ENCODE measurements around the gene RALY. TPM values are rescaled to one million over a fixed set of nuclear protein-coding genes. Genes with fewer than 3 reads are reported as not detected.

The RALY gene
- total and polyA plus RNA-seq, 4 donors, result 114 to 148 (median 127) TPM

DNA sequence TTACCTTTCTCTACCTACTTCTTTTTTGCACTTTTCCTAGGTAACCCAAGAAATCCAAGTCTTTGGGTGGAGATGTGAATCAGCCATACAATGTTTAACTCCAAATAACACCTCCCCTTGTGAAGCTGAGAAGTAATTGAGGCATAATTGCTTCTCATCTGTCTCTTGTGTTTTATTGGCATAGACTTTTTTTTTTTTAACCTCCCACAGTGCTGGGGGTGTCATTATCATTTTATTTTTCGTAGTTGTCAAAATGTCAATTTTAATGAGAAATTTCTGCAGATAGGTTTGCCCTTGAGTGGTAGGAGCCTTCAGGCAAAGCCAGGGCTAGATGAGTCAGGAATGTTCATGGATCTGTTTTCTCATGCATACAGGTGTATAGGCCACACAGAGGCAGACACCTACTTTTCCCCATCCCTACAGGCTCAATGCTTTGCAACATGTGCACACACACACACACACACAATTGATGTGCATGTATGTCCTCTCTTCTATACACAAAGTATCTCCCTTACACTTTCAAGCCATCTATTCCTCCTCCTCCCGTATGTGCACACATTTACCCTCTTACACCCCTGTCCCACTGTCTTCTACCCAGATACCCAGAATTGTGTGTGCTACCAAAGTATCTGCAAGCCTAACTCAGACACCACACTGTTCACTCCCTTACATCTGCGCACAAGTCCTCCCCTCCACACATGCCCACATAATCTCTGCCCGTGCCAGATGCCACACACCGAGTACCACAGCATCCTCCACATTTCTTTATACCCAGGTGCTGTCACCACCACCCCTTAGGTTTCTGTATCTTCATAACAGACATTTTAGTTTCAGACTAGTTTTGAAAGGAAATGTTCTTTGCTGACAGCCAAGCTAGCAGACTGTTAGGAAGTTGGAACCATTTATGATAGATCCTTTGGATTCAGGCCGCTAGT is 22.0 kb downstream of the RALY start:
- Histone ChIP-seq H3K27me3 (ENCODE audit: control insufficient read depth in 1 of 2, insufficient read depth in 2 of 2, low read length in 1 of 2) (no peaks in the 10 kb centered on the region), H3K27ac (ENCODE audit: low read depth in 1 of 2, low read length in 2 of 2) (peak overlapping the region; percentile 72 to 79), H3K4me1 (ENCODE audit: control insufficient read depth in 1 of 2, insufficient read depth in 2 of 2, low read length in 2 of 2) (peaks cover 26 to 37% of the 10 kb centered on the region in 2 donors), H3K36me3 (ENCODE audit: control insufficient read depth in 1 of 2, insufficient read depth in 2 of 2, low read length in 1 of 2) (no peaks in the 10 kb centered on the region), H3K9me3 (ENCODE audit: control insufficient read depth, low read length) (no peaks in the 10 kb centered on the region), H3K4me3 (ENCODE audit: low read length in 2 of 2) (no peak overlapping the region)
- 81 to 84% methylated on average over 6 of the region's 6 CpGs for WGBS, 2 donors
- ATAC-seq (ENCODE audit: low FRiP score), result no peak
- no peak for DNase-seq
- intact Hi-C loops (cut with DNase I), result loop anchor here in 1 of 2 donors (5.0 kb wide), 1 partner anchor 42 kb away; no protein-coding TSS in a partner anchor

DNA sequence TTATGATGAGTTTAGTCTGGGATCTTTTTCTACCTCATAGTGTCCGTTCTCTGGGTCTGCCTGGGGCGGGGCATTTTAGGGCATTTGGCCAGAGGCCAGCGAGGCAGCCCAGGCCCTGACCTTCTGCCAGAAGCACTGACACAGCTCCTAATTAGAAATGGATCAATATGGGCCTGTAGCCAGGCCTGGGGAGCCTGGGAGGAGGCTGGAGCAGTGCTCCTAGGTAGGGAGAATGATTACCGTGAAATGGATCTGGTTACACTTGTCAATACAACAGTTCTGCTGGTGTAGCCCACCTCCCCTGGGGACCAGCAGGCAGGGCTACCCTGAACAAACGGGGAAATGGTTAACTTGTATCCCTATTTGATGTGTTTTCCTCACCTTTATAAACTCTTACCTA is 23.0 kb downstream of the RALY start:
- peak overlapping the region; percentile 42 to 60 for H3K27ac ChIP-seq (ENCODE audit: low read depth in 1 of 2, low read length in 2 of 2)
- H3K4me3 ChIP-seq (ENCODE audit: low read length in 2 of 2), result no peak overlapping the region
- ATAC-seq (ENCODE audit: low FRiP score) (no peak), DNase-seq (no peak)
- no peaks in the 10 kb centered on the region for H3K9me3 ChIP-seq (ENCODE audit: control insufficient read depth, low read length)
- WGBS, 2 donors, result 69 to 71% methylated on average over 5 of the region's 5 CpGs
- intact Hi-C loops (cut with DNase I), result loop anchor here in 1 of 2 donors (5.0 kb wide), 1 partner anchor 41 kb away; no protein-coding TSS in a partner anchor
- H3K4me1 ChIP-seq (ENCODE audit: control insufficient read depth in 1 of 2, insufficient read depth in 2 of 2, low read length in 2 of 2), result peaks cover 23 to 32% of the 10 kb centered on the region in 2 donors
- H3K27me3 ChIP-seq (ENCODE audit: control insufficient read depth in 1 of 2, insufficient read depth in 2 of 2, low read length in 1 of 2), result no peaks in the 10 kb centered on the region
- H3K36me3 ChIP-seq (ENCODE audit: control insufficient read depth in 1 of 2, insufficient read depth in 2 of 2, low read length in 1 of 2), result no peaks in the 10 kb centered on the region

DNA sequence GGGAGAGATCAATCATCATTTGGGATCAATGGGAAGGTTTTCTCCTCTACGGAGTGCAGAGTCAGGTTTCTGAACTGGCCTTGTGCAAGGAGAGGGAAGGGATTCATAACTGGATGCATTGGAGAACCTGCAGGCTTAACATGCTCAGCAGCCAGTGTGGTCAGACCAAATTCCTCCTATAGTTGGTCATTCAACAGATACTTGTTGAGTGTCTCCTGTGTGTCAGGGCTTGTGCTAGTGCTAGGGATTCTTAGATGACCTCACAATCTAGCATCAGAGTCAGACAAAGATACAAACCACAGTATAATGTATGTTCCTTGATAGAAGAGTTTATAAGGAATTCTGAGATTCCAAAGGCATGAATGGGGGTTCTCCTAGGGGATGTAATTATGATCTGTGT is 23.9 kb downstream of the RALY start:
- intact Hi-C loops (cut with DNase I), result loop anchor here in 1 of 2 donors (5.0 kb wide), 1 partner anchor 40 kb away; no protein-coding TSS in a partner anchor
- DNase-seq (no peak), ATAC-seq (ENCODE audit: low FRiP score) (no peak)
- Histone ChIP-seq H3K27me3 (ENCODE audit: control insufficient read depth in 1 of 2, insufficient read depth in 2 of 2, low read length in 1 of 2) (no peaks in the 10 kb centered on the region), H3K27ac (ENCODE audit: low read depth in 1 of 2, low read length in 2 of 2) (no peak overlapping the region), H3K4me1 (ENCODE audit: control insufficient read depth in 1 of 2, insufficient read depth in 2 of 2, low read length in 2 of 2) (peaks cover 21 to 32% of the 10 kb centered on the region in 2 donors), H3K9me3 (ENCODE audit: control insufficient read depth, low read length) (no peaks in the 10 kb centered on the region), H3K4me3 (ENCODE audit: low read length in 2 of 2) (no peak overlapping the region), H3K36me3 (ENCODE audit: control insufficient read depth in 1 of 2, insufficient read depth in 2 of 2, low read length in 1 of 2) (no peaks in the 10 kb centered on the region)
- WGBS, 2 donors, result 95 to 96% methylated on average over 1 of the region's 1 CpG

DNA sequence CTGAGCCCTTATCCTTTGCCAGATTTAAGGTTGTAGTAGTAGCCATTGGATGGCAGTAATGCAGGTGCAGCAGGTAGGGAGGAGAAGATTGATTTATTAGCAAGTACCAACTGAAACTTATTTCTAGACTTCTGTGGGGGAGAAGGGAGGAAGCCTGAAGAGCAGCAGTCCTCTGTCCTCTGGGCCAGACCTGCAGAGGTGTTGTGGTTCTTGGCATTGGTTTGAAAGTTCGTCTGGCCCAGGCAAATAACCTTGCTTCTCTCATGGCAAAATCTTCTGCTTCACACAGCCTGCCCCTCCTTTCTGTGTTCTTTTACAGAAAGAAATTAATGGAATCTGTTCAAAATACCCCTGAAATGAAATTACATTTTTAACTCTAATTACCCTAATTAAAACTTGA is 24.5 kb downstream of the RALY start:
- WGBS, 2 donors, result 20 to 40% methylated on average over 1 of the region's 1 CpG
- Histone ChIP-seq H3K36me3 (ENCODE audit: control insufficient read depth in 1 of 2, insufficient read depth in 2 of 2, low read length in 1 of 2) (no peaks in the 10 kb centered on the region), H3K4me3 (ENCODE audit: low read length in 2 of 2) (no peak overlapping the region), H3K9me3 (ENCODE audit: control insufficient read depth, low read length) (no peaks in the 10 kb centered on the region), H3K27ac (ENCODE audit: low read depth in 1 of 2, low read length in 2 of 2) (peak overlapping the region in 1 of 2 donors; percentile 61), H3K27me3 (ENCODE audit: control insufficient read depth in 1 of 2, insufficient read depth in 2 of 2, low read length in 1 of 2) (no peaks in the 10 kb centered on the region), H3K4me1 (ENCODE audit: control insufficient read depth in 1 of 2, insufficient read depth in 2 of 2, low read length in 2 of 2) (peaks cover 19 to 32% of the 10 kb centered on the region in 2 donors)
- DNase-seq, result no peak
- intact Hi-C loops (cut with DNase I), result loop anchor here in 1 of 2 donors (5.0 kb wide), 1 partner anchor 39 kb away; no protein-coding TSS in a partner anchor
- ATAC-seq (ENCODE audit: low FRiP score), result no peak

DNA sequence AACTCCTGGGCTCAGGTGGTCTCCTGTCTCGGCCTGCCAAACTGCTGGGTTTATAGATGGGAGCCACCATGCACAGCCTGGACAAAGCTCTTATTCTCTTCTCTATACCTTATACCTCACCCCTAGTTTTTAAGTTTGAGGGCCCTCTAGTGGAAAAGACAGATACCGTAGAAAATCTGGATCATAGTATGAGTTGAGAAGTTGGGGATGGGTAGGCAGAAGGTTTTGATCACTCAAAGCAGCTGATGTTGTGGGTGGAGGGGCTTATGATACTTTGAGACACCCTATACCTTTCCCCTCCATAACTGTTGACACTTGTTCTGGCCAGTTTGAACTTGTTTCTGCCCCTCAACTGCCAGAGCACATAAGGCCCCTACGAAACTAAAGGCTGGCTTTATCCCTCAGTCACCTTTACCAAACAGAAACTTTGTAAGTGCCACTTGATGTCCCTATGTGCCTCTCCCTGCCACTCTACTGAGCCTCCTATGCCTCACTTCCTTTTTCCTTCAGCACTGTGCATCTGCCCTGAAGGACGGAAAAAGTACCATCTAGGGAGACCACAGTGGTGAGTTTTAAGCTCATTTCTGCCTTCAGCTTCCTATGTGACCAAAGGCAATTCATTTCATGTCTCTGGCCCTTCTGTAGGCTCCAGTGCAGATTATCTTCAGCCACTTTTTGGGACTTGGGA is 28.6 kb downstream of the RALY start:
- Histone ChIP-seq H3K4me1 (ENCODE audit: control insufficient read depth in 1 of 2, insufficient read depth in 2 of 2, low read length in 2 of 2) (peaks cover 15 to 17% of the 10 kb centered on the region in 2 donors), H3K27me3 (ENCODE audit: control insufficient read depth in 1 of 2, insufficient read depth in 2 of 2, low read length in 1 of 2) (no peaks in the 10 kb centered on the region), H3K27ac (ENCODE audit: low read depth in 1 of 2, low read length in 2 of 2) (no peak overlapping the region), H3K36me3 (ENCODE audit: control insufficient read depth in 1 of 2, insufficient read depth in 2 of 2, low read length in 1 of 2) (no peaks in the 10 kb centered on the region), H3K4me3 (ENCODE audit: low read length in 2 of 2) (no peak overlapping the region), H3K9me3 (ENCODE audit: control insufficient read depth, low read length) (no peaks in the 10 kb centered on the region)
- 81 to 85% methylated on average over 4 of the region's 4 CpGs for WGBS, 2 donors
- intact Hi-C loops (cut with DNase I), result no loop called here
- ATAC-seq (ENCODE audit: low FRiP score) (no peak), DNase-seq (no peak)

DNA sequence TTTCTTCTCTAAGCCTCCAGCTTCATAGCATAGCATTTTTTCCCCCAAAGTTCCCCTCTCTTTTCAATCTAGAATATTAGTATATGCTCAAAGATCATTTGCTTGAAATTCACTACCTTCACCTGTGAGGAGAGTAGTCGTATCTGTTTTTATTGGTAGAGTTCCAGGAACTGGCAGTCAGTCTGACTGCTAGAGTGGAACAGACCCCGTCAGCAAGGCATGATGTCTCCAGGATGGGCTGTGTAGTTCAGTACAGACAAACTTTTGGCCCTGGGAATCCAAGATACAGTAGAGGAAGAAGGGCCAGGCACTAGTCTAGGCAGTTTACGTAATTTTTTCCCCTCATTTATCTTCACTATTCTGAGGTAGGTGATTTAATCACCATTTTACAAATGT is 29.1 kb downstream of the RALY start:
- Histone ChIP-seq H3K27me3 (ENCODE audit: control insufficient read depth in 1 of 2, insufficient read depth in 2 of 2, low read length in 1 of 2) (no peaks in the 10 kb centered on the region), H3K9me3 (ENCODE audit: control insufficient read depth, low read length) (no peaks in the 10 kb centered on the region), H3K4me3 (ENCODE audit: low read length in 2 of 2) (no peak overlapping the region), H3K36me3 (ENCODE audit: control insufficient read depth in 1 of 2, insufficient read depth in 2 of 2, low read length in 1 of 2) (no peaks in the 10 kb centered on the region), H3K27ac (ENCODE audit: low read depth in 1 of 2, low read length in 2 of 2) (no peak overlapping the region), H3K4me1 (ENCODE audit: control insufficient read depth in 1 of 2, insufficient read depth in 2 of 2, low read length in 2 of 2) (peaks cover 11 to 12% of the 10 kb centered on the region in 2 donors)
- DNase-seq, result no peak
- no peak for ATAC-seq (ENCODE audit: low FRiP score)
- intact Hi-C loops (cut with DNase I), result no loop called here
- WGBS, 2 donors, result 54 to 58% methylated on average over 3 of the region's 3 CpGs

DNA sequence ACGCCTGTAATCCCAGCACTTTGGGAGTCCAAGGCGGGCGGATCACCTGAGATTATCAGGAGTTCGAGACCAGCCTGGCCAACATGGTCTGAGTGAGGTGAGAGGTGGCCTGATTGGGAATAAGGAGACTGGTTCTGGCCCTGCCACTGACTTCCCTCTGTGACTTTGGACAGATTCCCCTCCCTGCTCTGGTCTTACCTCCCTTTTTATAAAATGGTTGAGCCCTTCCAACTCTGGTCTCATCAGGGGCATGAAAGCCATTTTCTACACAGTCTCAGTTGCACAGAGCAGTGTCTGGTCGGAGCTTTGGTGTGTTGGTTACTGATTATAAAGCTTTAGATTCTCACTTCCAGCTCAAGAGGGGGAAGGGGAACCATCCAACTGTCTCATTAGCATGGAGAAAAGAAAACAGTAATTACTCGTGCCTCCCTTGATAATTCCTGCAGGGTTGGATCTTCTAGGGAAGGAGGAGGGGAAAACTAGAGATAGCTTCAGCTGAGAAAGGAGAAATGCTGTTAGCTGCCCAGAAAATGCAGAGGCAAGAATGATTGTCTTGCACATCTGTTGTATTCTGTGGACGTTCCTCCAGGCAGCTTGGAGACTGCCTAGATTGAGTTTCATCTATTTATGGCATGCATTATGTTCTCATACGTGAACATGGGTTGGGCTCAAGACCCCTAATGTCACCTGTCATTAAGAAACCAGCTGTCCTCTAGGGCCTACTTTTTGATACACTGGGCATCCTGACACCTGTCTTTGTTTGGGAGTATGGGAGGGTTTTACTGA is 30.4 kb downstream of the RALY start:
- Histone ChIP-seq H3K27ac (ENCODE audit: low read depth in 1 of 2, low read length in 2 of 2) (no peak overlapping the region), H3K4me3 (ENCODE audit: low read length in 2 of 2) (no peak overlapping the region), H3K27me3 (ENCODE audit: control insufficient read depth in 1 of 2, insufficient read depth in 2 of 2, low read length in 1 of 2) (no peaks in the 10 kb centered on the region), H3K4me1 (ENCODE audit: control insufficient read depth in 1 of 2, insufficient read depth in 2 of 2, low read length in 2 of 2) (peaks cover 3 to 7% of the 10 kb centered on the region in 2 donors), H3K36me3 (ENCODE audit: control insufficient read depth in 1 of 2, insufficient read depth in 2 of 2, low read length in 1 of 2) (no peaks in the 10 kb centered on the region), H3K9me3 (ENCODE audit: control insufficient read depth, low read length) (no peaks in the 10 kb centered on the region)
- ATAC-seq (ENCODE audit: low FRiP score), result no peak
- 68 to 74% methylated on average over 8 of the region's 8 CpGs for WGBS, 2 donors
- intact Hi-C loops (cut with DNase I), result no loop called here
- DNase-seq, result no peak

DNA sequence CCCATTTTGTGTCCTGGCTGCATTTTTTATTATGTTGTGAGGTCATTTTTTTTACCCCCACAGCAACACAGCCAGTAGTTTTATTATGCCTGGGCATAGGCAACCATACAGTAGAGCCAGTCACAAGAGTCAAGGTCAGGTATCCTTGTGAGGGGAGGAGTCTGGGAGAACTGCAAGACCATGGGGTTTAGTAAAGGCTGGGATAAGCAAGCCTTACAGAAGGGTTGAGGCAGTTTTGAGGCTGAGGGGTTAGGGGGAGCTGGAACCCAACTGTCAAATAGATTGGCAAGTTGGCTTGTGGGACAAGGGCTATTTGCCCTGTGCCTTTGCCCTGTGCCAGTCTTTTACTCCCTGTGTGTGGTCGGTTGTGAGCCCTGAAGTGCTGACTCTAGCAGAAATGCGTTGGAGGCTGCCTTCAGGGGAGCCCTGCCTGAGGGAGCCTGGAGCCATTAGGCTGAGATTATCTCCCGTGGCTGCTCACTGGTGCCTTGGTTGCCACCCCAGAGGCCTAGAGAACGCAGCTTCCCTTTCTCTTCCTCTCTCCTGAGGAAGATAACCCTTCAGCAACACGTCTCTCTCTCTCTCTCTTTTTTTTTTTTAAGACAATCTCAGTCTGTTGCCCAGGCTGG is 31.1 kb downstream of the RALY start:
- H3K9me3 ChIP-seq (ENCODE audit: control insufficient read depth, low read length), result no peaks in the 10 kb centered on the region
- 31 to 37% methylated on average over 4 to 5 of the region's 5 CpGs for WGBS, 2 donors
- H3K4me1 ChIP-seq (ENCODE audit: control insufficient read depth in 1 of 2, insufficient read depth in 2 of 2, low read length in 2 of 2), result peaks cover 3 to 8% of the 10 kb centered on the region in 2 donors
- H3K4me3 ChIP-seq (ENCODE audit: low read length in 2 of 2), result no peak overlapping the region
- H3K36me3 ChIP-seq (ENCODE audit: control insufficient read depth in 1 of 2, insufficient read depth in 2 of 2, low read length in 1 of 2), result no peaks in the 10 kb centered on the region
- no peaks in the 10 kb centered on the region for H3K27me3 ChIP-seq (ENCODE audit: control insufficient read depth in 1 of 2, insufficient read depth in 2 of 2, low read length in 1 of 2)
- no peak for DNase-seq
- H3K27ac ChIP-seq (ENCODE audit: low read depth in 1 of 2, low read length in 2 of 2), result no peak overlapping the region
- intact Hi-C loops (cut with DNase I), result no loop called here
- ATAC-seq (ENCODE audit: low FRiP score), result no peak

All from aorta (tissue), 5 donors.